Fibroblast of villous mesenchyme (primary cell): ENCODE data around the gene CCL3. TPM values are rescaled to one million over a fixed set of nuclear protein-coding genes. Genes with fewer than 3 reads are reported as not detected.

Experiments
- DNase-seq: peaks from one replicate; pipeline ENCODE4 v3.0.0-alpha.2; 2010; ENCODE audit warnings: low read depth
- H3K4me3 ChIP-seq: 2 replicates; pipeline ENCODE4 v1.5.1; 2011; ENCODE audit warnings: low read depth, mild to moderate bottlenecking, low read length
- total RNA-seq: library from RNA; depleted of rRNA; stranded (reverse); fragments of >200 nt; gene quantifications from 2 replicates; pipeline ENCODE4 v1.2.3, GENCODE V29; 2012
- TF ChIP-seq, protein P1 (sequence below): IDR thresholded peaks from 2 replicates; pipeline ENCODE4 v1.5.1; 2012; ENCODE audit warnings: low read depth, mild to moderate bottlenecking, low read length; ENCODE audit not compliant: insufficient read depth

Gene CCL3
- total RNA-seq, 1 donor, result not detected

DNA sequence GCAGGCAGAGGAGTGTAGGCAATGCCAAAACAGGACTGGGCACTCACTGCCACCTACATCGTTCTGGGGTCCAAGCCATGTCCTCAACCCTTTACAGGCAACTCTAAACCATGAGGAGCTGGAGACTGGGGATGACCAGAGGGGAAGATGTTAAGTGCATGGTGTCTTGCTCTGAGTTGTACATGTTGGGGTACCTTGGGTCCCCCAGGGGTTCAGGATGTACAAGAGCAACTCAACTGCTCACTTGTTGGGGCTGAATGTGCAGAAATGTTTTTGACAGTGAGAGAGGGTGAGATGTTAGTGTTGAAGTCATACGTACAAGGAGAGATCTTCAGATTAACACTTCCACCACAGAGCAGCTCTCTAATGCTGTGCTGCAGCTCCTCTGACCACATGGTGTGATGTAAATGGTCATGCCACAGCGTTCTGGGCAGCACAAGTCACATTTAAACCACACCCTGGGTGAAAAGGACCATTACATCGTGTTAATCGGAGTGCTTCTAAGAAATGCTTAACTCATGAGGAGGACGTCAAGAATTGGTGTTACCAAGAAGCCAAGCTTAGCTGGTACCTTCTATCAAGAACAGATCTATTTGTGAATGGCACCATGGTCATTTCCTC is 23.5 kb downstream of the CCL3 start:
- TF ChIP-seq, protein P1, sequence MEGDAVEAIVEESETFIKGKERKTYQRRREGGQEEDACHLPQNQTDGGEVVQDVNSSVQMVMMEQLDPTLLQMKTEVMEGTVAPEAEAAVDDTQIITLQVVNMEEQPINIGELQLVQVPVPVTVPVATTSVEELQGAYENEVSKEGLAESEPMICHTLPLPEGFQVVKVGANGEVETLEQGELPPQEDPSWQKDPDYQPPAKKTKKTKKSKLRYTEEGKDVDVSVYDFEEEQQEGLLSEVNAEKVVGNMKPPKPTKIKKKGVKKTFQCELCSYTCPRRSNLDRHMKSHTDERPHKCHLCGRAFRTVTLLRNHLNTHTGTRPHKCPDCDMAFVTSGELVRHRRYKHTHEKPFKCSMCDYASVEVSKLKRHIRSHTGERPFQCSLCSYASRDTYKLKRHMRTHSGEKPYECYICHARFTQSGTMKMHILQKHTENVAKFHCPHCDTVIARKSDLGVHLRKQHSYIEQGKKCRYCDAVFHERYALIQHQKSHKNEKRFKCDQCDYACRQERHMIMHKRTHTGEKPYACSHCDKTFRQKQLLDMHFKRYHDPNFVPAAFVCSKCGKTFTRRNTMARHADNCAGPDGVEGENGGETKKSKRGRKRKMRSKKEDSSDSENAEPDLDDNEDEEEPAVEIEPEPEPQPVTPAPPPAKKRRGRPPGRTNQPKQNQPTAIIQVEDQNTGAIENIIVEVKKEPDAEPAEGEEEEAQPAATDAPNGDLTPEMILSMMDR, result no peak
- no peak for DNase-seq
- H3K4me3 ChIP-seq, result no peak overlapping the region

DNA sequence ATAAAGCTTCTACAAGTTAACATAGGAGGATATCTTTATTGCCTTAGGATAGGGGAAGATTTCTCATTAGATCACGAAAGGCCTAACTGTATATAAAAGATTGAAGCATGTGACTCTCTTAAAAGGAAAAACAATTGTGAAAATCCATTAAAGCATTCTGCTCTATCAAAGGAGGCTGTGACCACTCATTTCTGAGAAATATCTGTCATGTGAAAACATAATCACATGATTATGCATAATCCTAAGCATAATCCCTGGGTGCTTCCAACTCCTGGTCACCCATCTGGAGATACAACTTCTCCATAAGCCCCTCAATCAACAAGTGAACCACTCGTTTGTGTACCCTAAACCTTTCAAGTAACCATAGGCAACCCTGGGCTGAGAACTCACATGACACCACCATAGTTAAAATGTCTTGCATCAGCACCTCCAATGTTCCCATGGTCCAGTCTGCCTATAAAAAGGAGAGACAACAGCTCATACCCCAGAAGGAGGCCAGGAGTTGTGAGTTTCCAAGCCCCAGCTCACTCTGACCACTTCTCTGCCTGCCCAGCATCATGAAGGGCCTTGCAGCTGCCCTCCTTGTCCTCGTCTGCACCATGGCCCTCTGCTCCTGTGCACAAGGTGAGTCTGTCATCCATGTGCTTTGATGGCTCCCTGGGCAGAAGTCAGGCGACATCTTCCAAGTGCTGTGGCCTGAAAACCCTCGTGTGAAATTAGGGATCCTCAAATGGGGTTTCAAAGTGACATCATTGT is 26.0 kb downstream of the CCL3 start, which contains the start of gene CCL18:
TSS of gene CCL18 (plus strand) at position 487 of the 756 bp plus-strand sequence. CDS start at position 558, 71 bp downstream.
- H3K4me3 ChIP-seq, result no peak within 1 kb of the TSS
- DNase-seq, result no peak
- TF ChIP-seq, protein P1, result no peak

DNA sequence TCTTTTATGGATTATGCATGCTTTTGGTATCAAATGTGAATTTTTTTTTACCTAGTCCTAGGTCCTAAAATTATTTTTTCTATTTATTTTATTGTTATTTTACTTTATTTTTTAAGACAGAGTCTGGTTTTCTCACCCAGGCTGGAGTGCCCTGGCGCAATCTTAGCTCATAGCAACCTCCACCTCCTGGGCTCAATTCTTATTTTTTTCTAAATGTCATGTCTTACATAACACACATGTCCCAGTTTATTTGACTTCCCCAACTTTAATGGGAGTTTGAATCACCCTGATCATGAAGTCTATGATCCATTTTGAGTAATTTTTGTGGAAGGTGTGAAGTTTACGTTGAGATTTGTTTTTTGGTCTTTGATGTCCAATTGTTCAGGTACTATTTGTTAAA is 29.1 kb downstream of the CCL3 start:
- no peak for DNase-seq
- TF ChIP-seq, protein P1, result no peak
- H3K4me3 ChIP-seq, result no peak overlapping the region

DNA sequence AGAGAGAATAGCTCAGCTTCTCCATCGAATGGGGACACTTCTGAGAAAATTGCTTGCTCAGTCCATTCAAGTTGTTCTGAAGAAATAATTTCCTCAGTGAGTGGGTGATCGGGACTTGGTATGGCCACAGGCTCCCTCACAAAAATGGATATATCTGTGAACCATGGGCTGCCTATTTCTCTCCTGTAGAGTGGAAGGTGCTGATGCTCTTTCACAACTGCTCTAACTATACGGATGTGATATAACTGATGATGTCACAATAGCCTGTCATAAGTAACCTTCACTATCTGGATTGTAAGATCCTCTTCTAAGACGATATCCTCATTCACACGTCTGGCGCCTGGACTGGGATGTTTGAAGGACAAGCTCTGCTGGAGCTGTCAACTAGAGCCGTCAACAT is 30.5 kb downstream of the CCL3 start:
- TF ChIP-seq, protein P1, result no peak
- H3K4me3 ChIP-seq, result no peak overlapping the region
- no peak for DNase-seq

DNA sequence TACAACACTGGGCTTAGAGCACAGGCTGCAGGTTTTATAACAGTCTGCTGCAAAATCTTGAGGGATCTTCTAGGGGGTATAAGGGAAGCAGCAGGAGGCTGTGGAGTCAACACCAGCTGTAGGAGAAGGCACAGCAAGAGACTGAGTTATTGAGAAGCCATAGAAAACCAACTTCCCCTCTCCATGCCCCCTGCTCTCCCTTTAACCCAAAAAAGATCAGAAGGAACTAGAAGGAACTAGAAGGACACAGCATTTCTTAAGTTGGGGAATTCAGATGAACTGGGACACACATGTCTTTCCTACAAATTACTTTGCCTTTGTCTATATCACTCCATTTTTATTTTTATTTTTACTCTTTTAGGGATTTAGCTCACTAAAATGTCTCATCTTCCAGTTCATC is 32.0 kb downstream of the CCL3 start:
- no peak overlapping the region for H3K4me3 ChIP-seq
- DNase-seq, result no peak
- TF ChIP-seq, protein P1, result no peak

DNA sequence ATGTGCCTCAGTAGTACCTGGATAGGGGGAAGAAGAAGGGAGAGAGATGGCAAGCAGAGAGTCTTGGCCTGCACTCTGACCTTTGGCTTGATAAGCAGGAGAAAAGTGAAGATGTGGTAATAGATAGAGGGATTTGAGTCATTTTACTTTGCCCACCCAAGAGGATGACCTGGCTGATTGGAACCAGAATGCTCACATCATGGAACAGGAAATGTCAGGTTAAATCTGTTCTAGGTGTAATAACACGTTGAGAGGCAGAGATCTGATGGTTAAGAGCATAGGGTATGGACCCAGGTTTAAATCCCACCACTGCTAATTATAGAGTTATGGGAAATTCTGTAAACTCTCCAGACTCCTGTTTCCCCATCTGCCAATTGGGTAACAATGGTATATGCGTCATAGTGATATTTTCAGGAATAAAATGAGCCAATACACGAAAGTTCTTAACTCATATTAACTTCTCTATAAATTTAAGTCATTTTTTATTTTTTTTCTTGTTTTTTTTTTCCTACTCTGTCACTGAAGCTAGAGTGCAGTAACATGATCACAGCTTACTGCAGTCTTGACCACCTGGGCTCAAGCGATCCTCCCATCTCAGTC is 33.9 kb downstream of the CCL3 start:
- TF ChIP-seq, protein P1, result no peak
- no peak for DNase-seq
- no peak overlapping the region for H3K4me3 ChIP-seq
